GM18526 (cell line): ENCODE data around the gene SGK2.

Source experiments
- POLR2A ChIP-seq: IDR thresholded peaks from 3 replicates; pipeline ENCODE4 v1.6.1; 2011; ENCODE audit not compliant: insufficient read length; ENCODE audit errors: extremely low read depth

SGK2 gene

DNA sequence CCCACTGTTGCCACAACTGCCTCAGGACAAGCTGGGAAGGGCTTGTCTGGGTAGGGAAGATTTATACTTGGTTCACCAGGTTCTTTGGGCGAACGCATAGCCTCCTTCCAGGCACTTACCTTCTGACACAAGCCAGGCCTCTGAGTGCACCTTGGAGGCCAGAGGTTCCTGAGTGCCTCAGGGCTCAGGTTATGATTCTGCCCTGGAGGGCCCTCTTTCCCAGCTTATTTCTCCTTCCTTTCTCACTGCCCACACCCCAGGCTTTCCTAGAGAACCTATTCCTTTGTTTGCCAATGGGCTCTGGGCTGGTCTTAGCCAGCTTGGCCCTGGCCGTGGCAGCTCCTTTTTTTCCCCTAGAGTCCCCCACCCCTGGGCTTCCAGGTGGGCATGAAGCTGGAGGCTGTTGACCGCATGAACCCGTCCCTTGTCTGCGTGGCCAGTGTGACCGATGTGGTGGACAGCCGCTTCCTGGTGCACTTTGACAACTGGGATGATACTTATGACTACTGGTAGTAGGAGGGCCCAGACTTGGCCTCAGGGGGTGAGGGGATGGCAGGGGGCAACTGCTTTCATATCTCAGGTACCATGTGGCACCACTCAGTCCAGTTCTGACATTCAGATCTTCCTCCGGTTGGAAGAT, 26.3 kb upstream of the SGK2 start:
- no peak for TF ChIP-seq POLR2A

- no peak for TF ChIP-seq POLR2A
These were observed 25.8 kb upstream of the SGK2 start for GRCh38 chr20:43533060-43533459.

DNA sequence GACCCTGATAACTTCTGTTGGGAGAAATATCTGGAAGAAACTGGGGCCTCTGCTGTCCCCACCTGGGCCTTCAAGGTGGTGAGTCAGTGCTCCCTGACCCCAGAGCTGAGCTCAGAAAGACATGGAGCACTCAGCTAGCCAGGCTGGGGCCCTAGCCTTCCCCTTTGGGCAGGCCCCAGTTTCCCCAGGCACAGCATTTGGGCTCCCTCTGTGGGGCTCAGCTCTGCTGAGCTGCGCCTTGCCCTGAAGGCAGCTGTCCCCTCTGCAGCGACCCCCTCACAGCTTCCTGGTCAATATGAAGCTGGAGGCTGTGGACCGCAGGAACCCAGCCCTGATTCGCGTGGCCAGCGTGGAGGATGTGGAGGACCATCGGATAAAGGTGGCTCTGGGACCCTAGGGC, 24.8 kb upstream of the SGK2 start:
- no peak for TF ChIP-seq POLR2A

GRCh38 chr20:43534791-43535350, 24.0 kb upstream of the SGK2 start:
- TF ChIP-seq POLR2A, result no peak

DNA sequence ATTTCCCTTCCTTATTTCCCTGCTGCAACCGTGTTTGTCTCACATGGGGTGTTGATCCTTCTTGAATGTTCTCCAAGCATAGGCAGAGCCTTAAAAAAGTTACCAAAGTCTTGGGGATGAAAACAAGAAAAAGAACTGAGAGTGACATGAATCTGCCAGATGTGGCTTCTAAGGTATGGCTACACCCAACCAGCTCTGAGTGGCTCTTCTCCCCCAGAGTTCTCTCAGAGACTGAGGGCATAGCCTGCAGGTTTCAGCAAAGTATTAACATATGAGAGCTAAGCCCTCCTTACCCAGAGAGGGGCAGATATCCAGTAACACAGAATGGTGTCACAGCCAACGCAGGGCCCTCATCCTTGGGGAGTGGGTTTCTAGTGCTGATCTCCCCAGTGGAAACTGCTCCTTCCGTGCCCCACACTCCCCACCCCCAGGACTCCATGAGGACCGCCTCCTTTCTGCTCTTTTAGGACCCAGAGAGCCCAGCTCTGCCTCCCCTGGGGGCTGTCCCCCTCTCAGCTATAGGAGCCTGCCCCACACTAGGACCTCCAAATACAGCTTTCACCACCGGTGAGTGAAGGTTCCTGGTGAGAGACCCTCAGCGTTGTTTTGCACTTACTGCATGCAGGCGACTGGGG, 23.3 kb upstream of the SGK2 start:
- TF ChIP-seq POLR2A, result no peak

- TF ChIP-seq POLR2A, result no peak
These were observed 22.6 kb upstream of the SGK2 start for GRCh38 chr20:43536041-43536816.

DNA sequence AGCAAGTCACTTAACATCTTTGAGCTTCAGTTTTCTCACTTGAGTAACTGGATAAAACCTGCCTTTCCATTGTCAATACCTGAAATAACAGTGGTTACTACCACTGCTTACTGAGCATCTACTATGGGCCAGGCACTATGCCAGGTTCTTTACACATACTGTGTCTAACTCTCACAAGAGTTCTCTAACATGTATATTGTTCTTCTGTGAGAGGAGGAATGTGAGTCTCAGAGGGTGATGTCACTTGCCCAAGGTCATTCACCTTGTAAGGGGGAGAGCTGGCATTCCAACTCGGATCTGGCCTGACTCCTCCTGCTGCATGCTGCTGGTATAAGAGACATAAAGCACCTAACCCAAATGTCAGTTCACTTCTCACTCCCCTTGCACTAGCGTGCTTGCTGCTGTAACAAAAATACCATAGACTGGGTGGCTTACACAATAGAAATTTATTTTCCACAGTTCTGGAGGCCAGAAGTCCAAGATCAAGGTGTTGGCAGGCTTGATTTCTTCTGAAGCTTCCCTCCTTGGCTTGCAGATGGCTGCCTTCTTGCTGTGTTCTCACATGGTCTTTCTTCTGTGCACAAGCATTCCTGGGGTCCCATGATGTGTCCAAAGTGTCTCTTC, 21.9 kb upstream of the SGK2 start:
- no peak for TF ChIP-seq POLR2A

GRCh38 chr20:43537921-43538877, 20.6 kb upstream of the SGK2 start:
- no peak for TF ChIP-seq POLR2A

- TF ChIP-seq POLR2A, result no peak
These were observed 19.7 kb upstream of the SGK2 start for GRCh38 chr20:43538878-43539700.

DNA sequence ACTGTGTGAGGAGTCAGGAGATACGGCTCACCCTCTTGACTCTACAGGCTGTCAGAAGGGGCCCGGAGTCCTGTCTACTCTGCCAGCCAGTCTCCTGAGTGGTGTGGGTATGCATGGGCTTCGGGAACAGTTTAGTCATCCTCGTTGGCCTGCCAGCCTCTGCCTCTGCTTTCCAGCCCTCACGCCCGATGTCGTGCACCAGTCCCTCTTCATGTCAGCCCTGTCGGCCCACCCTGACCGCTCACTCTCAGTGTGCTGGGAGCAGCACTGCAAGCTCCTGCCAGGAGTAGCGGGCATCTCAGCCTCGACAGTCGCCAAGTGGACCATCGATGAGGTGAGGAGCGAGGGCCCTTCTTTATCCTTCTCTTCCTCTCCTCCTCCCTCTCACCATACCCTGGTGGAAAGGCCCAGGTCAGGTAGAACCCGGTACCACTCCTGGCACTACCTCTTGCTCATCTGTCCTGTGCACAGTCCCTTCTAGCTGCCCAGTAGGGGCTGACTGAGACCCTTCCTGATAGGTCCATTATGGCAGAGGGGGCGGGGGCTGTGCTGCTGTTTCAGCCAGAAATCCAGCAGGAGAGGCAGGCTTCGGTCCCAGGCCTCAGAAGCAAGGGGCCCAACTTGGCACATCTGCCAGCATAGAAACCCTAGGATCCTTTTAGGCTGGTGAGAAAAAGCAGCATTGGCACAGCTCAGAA, 18.7 kb upstream of the SGK2 start:
- no peak for TF ChIP-seq POLR2A

DNA sequence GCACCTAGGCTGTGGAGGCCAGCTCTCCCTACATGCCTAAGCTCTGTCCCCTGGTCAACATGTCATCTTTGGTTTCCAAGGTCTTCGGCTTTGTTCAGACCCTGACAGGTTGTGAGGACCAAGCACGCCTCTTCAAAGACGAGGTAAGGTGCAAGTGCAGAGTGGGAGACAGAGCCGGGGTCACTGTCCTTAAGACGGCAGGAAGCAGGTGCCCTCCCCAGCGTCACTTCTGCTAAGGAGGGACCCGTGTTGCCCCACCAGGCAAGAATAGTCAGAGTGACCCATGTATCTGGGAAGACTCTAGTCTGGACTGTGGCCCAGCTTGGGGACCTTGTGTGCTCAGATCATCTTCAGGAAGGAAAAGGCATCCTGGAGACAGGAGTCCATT, 18.2 kb upstream of the SGK2 start:
- no peak for TF ChIP-seq POLR2A

DNA sequence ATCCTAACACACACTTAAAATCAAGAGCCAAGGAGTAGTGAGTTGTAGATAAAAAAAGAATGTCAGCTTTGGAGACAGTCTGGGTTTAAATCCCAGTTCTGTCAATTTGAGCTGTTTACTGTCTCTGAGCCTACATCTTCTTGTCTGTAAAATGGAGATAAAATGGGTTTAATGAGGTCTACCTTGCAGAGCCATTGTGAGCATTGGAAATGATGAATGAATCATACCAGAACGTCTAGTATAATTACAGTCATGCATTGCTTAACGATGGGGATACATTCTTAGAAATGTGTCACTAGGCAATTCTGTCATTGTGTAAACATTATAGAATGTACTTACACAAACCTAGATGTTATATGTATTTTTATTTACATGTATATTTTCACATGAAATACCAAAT, 17.6 kb upstream of the SGK2 start:
- TF ChIP-seq POLR2A, result no peak

DNA sequence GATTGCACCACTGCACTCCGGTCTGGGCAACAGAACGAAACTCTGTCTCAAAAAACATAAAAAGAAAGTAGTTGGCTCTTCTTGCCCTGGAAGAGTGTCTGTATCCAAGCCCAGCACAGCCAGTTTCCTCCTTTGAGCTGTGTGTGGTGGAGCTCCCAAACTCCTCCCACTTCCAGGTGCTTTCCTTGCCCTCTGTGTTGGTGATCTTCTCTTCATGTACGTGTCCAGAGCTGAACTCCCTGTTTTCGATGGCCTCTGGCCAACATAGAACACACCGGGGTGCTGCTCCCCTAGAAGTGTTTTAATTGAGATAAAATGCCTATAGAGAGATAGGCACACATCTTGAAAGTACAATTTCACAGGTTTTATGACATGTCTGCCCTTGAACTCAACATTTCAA, 16.7 kb upstream of the SGK2 start:
- no peak for TF ChIP-seq POLR2A
